Lower leg skin (tissue), 3 donors: ENCODE measurements around the gene TAGLN.

Source experiments
- CTCF ChIP-seq, 3 donors: fragments of 450-650 bp; IDR thresholded peaks; one replicate each; pipeline ENCODE4 v1.5.1; 2016; ENCODE audit warnings: antibody characterized with exemption in 3 of 3, mild to moderate bottlenecking in 3 of 3, moderate library complexity in 2 of 3
- POLR2A ChIP-seq, 2 donors: fragments of 450-650 bp; IDR thresholded peaks; one replicate each; pipeline ENCODE4 v1.6.1; 2016 to 2017; ENCODE audit warnings: antibody characterized with exemption in 2 of 2, mild to moderate bottlenecking in 1 of 2, moderate library complexity in 1 of 2

DNA sequence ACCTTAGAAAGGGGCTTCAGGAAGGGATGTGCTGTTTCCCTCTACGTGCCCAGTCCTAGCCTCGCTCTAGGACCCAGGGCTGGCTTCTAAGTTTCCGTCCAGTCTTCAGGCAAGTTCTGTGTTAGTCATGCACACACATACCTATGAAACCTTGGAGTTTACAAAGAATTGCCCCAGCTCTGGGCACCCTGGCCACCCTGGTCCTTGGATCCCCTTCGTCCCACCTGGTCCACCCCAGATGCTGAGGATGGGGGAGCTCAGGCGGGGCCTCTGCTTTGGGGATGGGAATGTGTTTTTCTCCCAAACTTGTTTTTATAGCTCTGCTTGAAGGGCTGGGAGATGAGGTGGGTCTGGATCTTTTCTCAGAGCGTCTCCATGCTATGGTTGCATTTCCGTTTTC lies 2.2 kb upstream of the TAGLN start:
- TF ChIP-seq CTCF (IDR thresholded peaks at IDR 0.05) (no peak), POLR2A (IDR thresholded peaks at IDR 0.05) (no peak)
